Hematopoietic multipotent progenitor cell treated with erythropoietin and hydrocortisone succinate and interleukin-3 and kit ligand, for 15 days (in vitro differentiated cells): Measurements from ENCODE around the gene HARS2.
A peak's percentile ranks its signal among the peaks of the same experiment; 100 is the strongest.
"Not testable (repeated sequence)": the region's sequence is repeated elsewhere in the genome, so short reads cannot be mapped to it uniquely, and the experiment has no call there.

Experiments
- DNase-seq: peaks from one replicate; pipeline ENCODE4 v3.0.0-alpha.2; 2015; ENCODE audit warnings: low spot score

The HARS2 gene, protein sequence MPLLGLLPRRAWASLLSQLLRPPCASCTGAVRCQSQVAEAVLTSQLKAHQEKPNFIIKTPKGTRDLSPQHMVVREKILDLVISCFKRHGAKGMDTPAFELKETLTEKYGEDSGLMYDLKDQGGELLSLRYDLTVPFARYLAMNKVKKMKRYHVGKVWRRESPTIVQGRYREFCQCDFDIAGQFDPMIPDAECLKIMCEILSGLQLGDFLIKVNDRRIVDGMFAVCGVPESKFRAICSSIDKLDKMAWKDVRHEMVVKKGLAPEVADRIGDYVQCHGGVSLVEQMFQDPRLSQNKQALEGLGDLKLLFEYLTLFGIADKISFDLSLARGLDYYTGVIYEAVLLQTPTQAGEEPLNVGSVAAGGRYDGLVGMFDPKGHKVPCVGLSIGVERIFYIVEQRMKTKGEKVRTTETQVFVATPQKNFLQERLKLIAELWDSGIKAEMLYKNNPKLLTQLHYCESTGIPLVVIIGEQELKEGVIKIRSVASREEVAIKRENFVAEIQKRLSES

DNA sequence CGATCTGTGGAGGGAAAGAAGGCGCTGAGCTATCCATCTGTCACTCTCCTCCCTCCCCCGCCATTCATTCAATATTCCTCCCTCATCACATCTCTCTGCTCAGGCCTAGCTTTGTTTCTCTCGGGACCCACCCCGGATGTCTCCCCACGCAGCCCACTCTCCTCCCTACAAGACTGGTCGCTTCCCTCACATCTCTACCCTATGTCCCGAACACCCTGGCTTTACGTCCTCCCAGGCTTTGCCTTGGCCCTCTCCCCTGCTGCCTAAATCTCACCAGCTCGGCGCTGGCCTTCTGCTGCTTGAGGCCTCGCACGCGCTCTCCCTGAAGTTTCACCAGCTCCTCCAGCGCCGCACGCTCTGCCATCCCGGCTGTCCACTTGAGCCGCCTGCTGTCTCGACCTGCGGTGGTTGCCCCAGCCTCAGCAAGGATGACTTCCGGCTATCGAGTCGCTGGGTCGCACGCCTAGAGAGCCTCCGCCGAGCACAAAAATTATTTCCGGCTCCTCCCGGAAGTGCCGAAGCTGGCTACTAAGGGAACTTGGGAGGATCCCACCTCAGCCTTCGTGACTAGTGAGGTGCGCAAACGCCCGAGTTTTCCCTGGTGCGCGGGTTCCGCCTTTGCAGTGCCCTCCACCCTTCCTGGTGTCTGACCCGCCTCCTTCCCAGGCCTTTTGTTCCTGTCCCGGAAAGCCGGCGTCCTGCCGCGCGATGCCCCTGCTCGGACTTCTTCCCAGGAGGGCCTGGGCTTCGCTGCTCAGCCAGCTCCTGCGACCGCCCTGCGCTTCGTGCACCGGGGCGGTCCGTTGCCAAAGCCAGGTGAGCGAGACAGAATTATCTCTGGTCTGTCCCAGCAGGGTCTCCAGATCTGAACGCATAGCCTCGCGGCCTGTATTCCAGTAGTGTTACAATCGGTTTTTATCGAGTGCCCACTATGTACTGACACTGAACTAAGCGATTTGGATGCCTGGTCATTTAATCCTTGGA, at the start of gene HARS2, which contains the start of gene HARS1:
Gene HARS2 (plus strand): TSS at position 515 of the 984 bp plus-strand sequence. CDS start 194 bp downstream, at position 709.
Gene HARS1 (minus strand): TSS at position 430 of the 984 bp plus-strand sequence. CDS start 66 bp downstream, at position 364.
- peak; percentile 91 for DNase-seq

DNA sequence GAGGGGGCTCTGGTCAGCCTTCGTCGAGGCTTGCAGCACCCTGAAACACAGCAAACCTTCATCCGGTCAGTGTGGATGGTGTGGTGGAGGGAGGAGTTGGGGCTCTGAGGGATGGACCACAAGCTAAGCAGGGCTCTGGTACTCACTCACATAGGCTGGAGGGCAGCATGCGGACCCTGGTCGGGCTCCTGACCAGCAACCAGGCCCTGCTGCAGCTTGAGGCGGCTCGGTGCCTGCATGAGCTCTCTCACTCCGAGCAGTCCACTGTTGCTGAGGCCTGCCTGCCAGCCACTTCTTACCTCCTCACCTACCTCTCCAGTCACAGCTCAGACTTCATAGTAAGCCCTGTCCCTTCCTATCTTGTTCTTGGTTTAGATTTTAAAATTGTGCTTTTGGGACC, 49.5 kb upstream of the HARS2 start:
- DNase-seq = no peak

DNA sequence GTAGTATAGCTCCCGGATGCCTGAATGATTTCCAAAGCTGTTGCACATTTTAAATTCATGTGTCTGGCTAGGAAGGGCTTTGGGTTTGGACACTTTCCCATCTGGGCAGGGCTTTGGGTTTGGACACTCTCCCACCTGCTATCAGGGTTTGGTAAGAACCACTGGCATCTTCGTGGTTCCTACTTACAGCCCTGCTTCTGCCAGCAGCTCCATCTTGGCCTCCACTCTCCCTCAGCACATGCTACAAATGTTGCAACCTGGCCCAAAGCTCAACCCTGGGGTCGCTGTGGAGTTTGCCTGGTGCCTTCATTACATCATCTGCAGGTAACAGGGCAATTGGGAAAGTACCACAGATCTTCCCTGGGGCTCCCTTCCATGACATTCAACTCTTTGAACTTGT, 48.5 kb upstream of the HARS2 start:
- DNase-seq = no peak

DNA sequence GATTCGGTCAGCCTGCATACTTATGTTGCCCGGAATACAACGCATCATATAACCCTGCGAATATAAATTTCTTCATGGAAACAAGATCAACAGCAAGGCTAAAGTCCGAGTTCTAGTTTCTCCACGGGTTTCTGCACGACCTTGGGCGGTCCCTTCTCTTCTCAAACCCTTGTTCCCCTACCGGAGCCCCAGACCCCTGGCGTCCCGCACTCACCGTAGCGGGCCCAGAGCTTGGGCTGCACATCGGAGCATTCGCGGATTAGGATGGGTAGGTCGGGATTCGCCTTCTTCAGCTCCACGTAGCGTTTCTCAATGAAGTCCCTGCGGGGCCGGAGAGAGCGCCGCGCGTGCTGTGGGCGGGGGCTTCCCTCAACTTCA, 44.2 kb upstream of the HARS2 start:
- no peak for DNase-seq

DNA sequence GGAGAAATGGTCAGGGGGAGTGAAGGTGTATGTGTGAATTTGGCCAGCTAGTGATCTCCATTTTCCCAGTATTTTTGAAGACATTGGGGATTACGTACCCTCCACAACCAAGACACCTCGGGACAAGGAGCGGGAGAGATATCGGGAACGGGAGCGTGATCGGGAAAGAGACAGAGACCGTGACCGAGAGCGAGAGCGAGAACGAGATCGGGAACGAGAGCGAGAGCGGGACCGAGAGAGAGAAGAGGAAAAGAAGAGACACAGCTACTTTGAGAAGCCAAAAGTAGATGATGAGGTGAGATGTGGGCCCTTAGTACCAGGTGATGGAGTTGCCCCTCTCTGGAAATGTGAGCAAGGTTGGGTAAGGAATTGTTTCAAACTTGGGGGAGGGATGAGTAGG, 32.4 kb upstream of the HARS2 start:
- no peak for DNase-seq

DNA sequence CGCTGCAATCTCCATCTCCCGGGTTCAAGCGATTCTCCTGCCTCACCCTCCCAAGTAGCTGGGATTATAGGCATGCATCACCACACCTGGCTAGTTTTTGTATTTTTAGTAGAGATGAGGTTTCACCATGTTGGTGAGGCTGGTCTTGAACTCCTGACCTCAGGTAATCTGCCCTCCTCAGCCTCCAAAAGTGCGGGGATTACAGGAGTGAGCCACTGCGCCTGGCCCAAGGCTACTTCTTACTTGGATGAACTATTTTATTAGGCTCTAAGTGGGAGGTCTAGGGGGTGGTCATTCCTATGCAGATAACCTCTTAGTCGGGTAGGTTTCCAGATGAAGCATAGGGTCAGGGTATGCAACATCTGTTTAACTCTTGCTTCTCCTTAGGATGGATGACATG, 30.9 kb upstream of the HARS2 start:
- DNase-seq = not testable (repeated sequence)

DNA sequence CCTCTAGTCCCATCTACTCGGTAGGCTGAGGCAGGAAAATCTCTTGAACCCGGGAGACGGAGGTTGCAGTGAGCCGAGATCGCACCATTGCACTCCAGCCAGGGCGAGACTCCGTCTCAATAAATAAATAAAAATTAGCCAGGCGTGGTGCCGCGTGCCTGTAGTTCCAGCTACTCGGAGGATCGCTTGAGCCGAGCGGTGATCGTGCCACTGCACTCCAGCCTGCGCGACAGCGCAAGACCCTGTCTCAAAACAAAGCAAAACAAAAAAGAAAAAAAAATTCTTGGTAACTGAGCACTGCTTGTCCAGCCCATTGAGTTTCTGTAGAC, 27.3 kb upstream of the HARS2 start:
- no peak for DNase-seq

DNA sequence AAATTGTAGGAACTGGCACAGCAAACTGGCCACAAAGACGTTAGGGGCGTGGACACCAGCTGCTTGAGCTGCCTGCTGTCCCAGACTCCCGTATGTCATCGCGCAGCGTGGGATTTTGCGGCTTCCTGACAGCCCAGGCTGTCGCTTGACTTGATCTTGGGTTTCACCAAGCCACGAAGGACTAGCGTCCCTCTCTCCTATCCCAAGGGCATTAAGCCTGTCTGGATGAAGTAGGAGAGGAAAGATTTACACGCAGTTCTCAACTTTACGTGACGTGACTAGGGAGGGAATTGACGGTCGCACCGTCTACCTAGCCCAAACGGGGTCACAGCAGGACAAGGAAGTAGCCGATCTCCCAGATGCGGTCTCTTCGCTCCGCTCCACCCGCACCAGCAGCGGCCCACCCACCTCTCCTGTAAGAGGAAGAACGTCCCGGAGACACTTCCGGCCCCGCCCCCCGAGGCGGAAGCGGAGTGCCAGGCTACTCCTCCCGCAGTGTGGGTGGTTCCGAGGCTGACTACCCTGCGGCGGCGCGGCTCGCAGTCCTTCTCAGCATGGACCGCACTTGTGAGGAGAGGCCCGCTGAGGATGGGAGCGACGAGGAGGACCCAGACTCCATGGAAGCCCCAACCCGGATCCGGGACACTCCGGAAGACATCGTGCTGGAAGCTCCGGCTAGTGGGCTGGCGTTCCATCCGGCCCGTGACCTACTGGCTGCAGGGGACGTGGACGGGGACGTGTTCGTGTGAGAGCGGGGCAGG, 26.7 kb upstream of the HARS2 start, which contains the start of gene WDR55:
Gene WDR55 (plus strand): TSS at position 546 of the 761 bp plus-strand sequence. CDS start 9 bp downstream, at position 555.
- peak; percentile 93 for DNase-seq

DNA sequence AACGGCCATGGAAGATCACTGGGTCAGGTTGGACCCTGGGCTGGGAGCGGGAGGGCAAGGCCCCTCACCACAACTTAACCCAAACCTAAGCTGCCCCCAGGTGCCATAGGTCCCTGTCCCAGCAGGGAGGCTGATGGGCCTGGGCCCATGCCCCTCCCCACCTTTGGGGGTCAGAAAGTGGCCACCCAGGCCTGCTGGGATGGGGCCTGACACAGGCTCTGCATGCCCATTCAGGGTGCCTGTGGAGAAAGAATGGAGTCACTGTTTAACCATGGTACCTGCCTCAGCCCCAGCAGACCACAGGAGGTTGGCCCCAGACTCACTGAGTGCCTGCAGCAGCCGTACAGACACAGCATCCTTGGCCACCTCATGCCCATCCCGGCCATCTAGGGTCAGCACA, 20.2 kb upstream of the HARS2 start:
- not testable (repeated sequence) for DNase-seq

DNA sequence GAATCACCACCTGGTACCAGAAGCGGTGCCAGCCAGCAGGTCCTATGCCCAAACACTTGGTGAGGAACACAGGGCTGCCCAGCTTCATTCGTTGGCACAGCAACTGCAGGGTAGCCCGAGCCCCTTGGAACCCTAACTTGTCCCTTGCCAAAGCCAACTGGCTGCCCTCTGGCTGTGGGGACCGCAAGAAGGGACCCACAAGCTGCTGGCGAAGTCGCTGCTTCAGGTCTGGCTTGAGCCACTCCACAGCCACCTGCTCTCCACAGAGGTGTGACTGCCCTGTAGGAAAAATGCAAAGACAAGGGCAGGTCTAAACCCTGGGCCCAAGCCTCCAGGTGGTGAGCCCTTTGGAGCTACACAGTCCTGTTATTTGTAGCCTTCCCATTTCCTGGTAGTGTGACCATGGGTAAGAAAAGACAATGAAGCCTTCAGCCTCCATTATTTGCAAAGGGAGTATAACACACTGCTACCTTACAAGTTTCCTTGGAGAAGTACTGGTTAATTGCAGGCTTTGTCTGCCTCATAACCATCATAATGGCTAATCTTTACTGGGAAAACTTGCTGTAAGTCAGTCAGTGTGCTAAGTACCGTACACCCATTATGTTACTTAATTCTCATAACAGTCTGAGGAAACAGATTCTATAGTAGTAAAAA, 19.7 kb upstream of the HARS2 start:
- DNase-seq = no peak

DNA sequence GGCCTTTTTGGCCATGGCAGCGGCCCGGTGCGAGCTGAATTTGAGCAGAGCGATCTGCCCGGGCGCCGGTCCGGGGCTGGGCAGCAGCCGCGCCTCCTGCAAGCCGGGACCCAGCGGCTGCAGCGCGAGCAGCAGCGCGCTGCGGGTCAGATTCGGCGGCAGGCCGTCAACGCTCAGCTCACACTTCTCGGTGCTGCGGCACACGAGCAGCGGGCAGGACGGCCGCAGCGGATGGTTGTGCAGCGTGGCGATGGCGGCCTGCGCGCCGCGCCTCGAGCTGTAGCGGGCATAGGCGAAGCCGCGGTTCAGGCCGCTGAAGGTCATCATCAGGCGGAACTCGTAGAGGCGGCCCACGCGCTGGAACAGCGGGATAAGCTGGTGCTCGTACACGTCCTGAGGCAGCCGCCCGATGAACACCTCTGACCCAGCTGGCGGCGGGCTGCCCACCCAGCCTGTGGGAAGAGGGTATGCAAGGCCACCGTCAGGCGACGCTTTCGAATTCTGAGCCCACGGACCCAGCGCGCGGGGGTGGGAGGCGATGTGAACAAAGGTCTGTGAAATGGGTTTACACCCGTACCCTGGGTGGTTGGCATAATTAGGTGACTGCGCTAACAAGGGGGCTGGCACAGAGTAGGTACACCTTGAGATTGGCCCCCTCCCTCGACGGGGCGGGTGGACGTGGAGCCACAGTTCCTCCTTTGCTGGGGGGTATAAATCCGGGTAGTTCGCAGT, 18.6 kb upstream of the HARS2 start:
- no peak for DNase-seq

DNA sequence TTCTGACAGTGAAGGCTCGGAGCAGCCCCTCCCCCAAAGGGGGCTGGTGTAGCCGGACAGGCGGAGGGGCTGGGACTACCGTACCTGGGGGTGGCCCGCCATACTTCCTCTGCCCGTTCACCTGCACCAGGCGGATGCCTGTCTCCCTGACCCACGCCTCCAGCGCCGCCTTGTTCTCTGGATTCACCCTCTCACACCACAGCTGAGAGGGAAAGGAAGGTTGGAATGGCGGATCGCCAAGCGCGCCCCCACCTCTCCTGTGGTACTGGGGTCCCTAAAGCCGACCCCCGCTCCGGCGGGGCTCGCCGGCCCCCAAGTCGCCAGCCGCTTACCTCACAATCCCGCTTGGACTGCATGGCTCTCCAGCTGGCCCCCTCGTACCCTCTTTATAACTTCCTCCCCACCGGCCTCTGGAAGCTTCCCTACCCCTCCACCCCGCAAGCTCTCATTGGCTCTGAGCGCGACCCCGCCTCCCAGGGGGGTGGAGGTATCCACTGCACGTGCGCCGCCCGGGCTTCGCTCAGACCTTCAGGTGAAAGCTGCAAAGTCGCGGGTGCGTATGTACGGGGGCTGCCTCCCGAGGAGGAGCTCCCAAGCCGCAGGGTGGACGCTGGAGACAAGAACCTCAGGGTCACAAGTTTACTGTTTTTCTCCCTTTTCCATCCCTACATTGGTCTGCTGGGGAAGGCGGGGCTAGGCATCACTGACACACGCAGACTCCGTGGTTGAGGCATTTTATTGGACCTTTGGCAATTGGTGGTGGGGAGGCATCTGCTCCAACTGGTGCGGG, 17.9 kb upstream of the HARS2 start, which contains the start of gene DND1:
Gene DND1 (minus strand): TSS at position 390 of the 790 bp plus-strand sequence. CDS start 34 bp downstream, at position 356.
- no peak for DNase-seq

DNA sequence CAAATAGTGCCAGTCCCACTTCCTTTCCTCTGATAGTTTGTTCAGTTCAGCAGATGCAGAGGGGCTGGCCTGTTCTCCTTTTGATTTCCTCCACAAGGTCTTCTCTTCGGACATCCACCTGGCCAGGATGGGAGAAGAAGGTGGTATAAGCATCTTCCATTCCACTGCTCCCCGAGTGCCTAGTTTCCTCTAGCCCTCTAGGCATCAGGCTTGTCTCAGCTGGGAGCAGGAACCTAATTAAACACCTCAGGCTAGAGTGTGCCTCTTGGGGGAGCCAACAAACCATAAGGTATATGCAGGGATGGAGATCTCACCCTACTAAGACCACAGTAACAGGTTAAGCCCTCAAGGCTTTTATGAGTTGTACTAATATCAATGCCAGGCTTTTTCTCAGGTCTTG, 17.0 kb upstream of the HARS2 start:
- DNase-seq = no peak

DNA sequence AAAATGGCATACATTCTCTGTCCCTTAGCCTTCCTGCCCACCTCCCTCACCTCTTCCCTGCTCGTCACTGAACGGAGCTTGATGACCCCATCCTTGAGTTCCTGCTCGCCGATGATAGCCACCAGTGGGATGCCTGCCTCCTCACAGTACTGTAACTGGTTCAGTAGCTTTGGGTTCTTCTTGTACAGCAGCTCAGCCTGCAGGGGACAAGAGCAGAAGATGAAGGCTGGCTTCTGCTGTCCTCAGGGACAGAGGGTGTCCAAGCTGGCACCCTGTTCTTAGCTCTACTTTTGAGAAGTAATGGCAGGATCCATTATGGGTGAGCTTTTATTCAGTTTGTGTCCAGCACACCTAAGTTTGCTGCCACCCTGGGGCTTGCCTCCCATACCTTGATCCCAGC, 16.6 kb upstream of the HARS2 start:
- DNase-seq = no peak

DNA sequence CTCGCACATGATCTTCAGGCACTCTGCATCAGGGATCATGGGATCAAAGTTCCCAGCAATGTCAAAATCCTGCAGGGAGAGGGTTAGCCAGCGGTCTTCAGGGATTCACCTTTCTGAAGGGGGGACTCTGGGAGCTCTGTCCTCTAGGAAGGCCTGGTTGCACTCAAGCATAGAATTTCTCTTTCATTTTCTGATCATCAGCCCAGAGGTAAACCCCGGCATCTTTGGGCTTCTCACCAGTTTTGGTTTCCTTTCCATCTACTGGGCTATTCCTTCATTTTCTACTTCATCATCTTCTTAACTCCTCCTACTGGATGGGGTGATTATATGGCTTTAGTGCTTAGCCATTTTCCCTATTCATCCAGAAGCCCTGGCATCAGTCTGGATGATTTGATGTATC, 13.3 kb upstream of the HARS2 start:
- DNase-seq = no peak

DNA sequence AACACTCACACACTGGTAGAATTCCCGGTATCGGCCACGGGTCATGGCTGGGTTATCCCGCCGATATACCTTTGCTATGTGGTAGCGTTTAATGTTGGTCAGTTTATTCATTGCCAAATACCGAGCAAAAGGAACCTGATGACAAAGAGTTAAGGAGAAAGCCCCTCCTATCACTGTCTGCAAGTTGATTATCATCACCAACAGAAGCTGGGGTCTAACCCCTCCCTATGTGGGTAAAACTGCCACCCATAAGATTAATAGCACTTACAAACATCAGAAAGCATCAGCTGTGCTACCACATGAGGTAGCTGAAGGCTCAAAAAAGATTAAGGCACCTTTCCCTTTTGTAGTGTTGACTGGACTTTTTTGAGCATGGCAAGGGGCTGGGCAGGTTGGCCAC, 12.3 kb upstream of the HARS2 start:
- DNase-seq = peak; percentile 73

DNA sequence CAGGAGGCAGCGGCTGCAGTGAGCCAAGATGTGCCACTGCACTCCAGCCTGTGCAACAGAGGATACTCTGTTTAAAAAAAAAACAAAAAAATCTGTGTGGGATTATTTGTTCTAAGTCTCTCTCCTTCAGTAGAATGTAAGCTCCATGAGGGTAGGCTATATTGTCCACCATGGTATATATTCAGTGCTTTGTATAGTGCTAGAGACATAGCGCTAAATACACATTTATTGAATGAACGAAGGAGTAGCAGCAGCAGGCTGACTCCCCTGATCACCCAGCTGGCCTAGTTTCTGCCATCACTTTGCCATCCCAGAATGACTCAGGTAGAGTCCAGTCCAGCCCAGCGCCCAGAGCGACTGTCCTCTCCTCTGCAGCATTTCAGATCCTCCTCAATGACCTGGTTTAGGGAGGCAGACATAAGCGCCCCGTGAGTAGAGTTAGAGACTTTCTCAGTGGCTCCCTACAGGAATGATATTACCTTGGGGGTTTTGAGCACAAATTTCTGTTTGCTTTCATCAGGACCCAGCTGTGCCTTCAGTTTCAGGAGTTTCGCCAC, 801 bp upstream of the HARS2 start:
- no peak for DNase-seq

DNA sequence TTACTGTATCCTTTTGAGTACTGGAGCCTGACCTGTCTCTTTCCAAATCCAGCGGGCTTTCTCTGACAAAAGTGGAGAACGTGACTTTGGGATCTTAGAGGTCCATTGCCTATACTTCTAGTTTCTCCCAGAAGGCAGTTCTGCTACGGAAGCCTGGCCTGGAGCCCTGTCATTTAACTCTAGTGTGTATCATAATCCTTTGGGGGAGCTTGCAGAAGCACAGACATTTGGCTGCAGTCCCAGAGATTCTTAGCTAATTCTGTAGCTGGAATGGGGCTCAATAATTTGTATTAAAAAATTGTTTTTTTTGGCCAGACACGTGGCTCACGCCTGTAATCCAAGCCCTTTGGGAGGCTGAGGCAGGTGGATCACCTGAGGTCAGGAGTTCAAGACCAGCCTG, 3.0 kb downstream of the HARS2 start:
- no peak for DNase-seq

DNA sequence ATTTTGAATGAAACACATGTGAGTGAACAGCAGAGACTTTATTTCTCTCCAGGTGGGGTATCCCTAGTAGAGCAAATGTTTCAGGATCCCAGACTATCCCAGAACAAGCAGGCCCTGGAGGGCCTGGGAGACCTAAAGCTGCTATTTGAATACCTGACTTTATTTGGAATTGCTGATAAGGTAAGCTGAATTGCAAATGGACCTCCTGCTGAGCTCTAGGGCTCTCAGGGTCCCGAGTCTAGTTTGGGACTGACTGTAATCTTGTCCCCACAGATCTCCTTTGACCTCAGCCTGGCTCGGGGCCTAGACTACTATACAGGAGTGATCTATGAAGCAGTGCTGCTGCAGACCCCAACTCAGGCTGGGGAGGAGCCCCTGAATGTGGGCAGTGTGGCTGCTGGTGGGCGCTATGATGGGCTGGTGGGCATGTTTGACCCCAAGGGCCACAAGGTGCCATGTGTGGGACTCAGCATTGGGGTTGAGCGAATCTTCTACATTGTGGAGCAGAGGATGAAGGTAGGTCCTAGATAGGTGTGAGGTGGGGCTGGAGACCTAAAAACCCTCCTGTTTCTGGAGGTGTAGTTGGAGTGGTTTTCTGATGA, 5.7 kb downstream of the HARS2 start:
- no peak for DNase-seq
